Measurements from ENCODE around the gene KCNJ1.

Gene KCNJ1

DNA sequence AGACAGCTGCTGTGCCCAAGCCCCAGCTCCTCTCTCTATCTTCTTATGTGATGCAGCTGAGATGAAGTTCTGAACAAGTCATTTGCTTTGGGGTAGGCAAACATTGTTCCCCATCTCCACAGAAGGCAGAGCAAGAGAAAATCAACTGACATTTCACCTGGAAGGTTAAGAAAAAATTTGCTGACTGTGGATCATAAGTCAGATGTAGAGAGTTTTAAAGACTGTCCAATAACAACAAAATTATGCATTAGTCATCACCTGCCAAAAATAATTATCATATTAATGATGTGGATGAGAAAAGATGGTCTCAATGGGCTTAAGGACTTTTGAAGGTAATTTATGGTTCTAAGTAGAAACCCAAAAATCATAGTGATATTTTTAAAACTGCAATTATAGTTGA, 59.2 kb downstream of the KCNJ1 start:
- Mint-ChIP-seq H3K27ac (no peak overlapping the region), H3K4me1 (ENCODE audit: low read depth in 2 of 2) (peaks cover 23 to 35% of the 10 kb centered on the region in 2 donors), H3K4me3 (no peak overlapping the region), H3K36me3 (ENCODE audit: insufficient read depth) (peaks cover 82% of the 10 kb centered on the region), H3K9me3 (no peaks in the 10 kb centered on the region), H3K27me3 (no peaks in the 10 kb centered on the region)
- no peak for ATAC-seq (replicated peaks)
- no peak for DNase-seq

DNA sequence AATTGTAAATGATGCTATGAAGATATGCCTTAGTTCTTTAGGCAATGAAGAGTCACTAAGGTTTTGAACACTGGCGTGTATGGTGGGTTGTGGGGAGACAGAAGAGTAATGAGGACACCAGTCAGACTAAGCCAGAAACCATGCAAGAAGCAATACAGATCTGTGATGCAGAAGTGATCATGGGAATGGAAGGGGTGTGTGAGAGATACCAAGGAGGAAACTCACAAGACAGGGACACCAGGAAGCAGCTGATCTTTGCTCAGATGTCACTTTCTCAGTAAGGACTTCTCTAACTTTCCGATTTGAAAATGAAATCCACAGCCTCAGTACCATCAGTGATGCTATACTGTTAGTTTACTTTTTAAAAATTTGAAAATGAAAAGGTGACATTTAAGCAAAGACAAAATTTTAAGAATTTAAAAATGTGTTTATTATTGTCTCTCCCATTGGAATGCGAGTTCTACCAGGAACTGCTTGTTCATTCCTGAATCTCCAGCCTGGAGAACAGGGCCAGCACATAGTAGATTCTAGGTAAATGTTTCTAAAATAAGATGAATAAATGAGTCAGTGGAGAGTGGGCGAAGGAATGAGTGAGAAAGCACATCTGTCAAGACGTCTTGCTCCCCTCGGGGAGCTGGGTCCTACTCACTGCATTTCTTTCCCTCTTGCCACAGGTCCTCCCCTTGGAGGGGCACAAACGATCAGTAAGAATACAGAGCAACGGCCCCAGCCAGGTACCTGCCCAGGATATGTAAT, 60.4 kb downstream of the KCNJ1 start:
- peaks cover 28 to 40% of the 10 kb centered on the region in 2 donors for H3K4me1 Mint-ChIP-seq (ENCODE audit: low read depth in 2 of 2)
- H3K9me3 Mint-ChIP-seq: no peaks in the 10 kb centered on the region
- DNase-seq (no peak), ATAC-seq (replicated peaks) (no peak)
- peaks cover 77% of the 10 kb centered on the region for H3K36me3 Mint-ChIP-seq (ENCODE audit: insufficient read depth)
- peak overlapping the region; percentile 15 to 67 for H3K27ac Mint-ChIP-seq
- H3K4me3 Mint-ChIP-seq: no peak overlapping the region
- no peaks in the 10 kb centered on the region for H3K27me3 Mint-ChIP-seq

DNA sequence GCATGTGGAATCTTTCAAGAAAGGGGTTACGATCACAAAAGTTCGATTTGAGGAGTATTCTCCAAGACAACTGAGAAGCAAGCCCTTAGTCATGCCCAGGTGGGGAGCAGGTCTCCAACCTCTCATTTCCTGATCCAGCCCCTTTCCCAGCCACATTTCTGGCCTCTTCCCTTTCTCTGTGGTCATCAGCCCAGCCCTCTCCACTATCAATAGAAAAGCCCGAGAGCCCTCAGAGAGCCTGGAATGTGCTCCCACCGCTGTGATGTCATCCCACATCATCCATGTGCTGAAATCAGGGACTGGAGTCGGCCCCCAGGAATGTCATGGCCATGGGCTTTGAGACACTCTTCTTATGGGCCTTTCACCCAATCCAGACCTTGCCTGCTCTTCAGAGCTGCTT, 62.6 kb downstream of the KCNJ1 start:
- Mint-ChIP-seq H3K27me3 (no peaks in the 10 kb centered on the region), H3K36me3 (ENCODE audit: insufficient read depth) (peaks cover 68% of the 10 kb centered on the region), H3K4me3 (no peak overlapping the region), H3K27ac (peak overlapping the region; percentile 55 to 91), H3K4me1 (ENCODE audit: low read depth in 2 of 2) (peaks cover 30 to 46% of the 10 kb centered on the region in 2 donors), H3K9me3 (no peaks in the 10 kb centered on the region)
- no peak for ATAC-seq (replicated peaks)
- no peak for DNase-seq

DNA sequence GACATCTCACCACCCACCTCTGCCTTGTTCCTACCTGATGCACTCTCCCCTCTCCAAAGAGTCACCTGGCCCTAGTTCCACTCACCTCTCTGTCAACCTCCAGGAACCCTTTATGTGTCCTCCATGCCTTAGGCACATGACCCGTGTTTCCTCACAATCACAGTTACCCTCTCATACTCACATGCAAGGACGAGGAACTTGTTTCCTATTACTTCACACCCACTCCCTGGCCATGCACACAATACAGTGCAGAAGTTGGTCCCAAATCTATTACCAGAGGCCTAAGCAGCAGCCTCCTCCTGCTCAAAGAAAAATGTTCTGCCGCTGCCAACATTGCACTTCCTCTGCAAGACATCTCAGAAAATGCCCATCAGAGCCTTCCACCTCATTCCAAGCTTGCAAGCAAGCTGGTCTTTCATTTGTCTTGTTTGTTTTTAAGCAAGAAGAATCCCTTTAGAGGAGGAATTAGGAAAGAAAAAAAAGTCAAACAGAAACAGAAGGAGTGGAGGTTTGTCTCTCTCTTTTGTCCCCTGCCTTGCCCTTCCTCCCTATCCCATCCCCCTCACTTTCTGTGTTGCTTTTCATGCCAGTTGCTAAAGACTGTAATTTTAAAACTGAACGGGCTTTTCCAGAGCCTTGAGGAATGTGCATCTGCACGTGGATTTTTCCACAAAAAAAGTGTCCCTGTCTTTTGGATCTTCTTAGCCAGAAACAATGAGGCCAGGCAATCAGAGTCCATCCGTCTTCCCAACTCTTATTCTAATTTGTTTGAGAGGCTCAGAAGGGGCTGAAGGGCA, 63.4 kb downstream of the KCNJ1 start:
- DNase-seq (no peak), ATAC-seq (replicated peaks) (no peak)
- peaks cover 34 to 46% of the 10 kb centered on the region in 2 donors for H3K4me1 Mint-ChIP-seq (ENCODE audit: low read depth in 2 of 2)
- no peaks in the 10 kb centered on the region for H3K27me3 Mint-ChIP-seq
- H3K4me3 Mint-ChIP-seq: peak overlapping the region in 1 of 2 donors; percentile 1
- H3K27ac Mint-ChIP-seq: peak overlapping the region; percentile 83 to 91
- peaks cover 66% of the 10 kb centered on the region for H3K36me3 Mint-ChIP-seq (ENCODE audit: insufficient read depth)
- H3K9me3 Mint-ChIP-seq: no peaks in the 10 kb centered on the region

DNA sequence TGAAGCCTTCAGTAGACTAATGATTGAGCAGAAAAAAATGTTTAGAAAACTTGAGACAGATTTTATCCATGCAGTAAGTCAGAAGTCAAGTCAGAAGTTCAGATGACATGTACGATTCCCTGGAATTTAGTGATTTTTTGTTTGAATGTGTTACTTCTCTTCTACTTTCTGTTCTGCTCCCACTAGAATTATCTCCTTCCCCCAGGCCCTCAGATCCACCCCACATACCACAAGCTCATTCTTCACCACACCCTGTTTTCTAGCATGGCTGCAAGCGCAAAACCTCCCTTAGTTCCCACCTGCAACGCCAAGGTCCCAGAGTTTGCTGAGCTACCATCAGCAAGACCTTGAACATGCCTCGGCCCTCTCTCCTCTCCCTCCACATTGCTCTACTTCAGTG, 64.1 kb downstream of the KCNJ1 start:
- Mint-ChIP-seq H3K9me3 (no peaks in the 10 kb centered on the region), H3K27me3 (no peaks in the 10 kb centered on the region), H3K36me3 (ENCODE audit: insufficient read depth) (peaks cover 65% of the 10 kb centered on the region), H3K27ac (peak overlapping the region; percentile 83 to 91), H3K4me3 (peak overlapping the region in 1 of 2 donors; percentile 1), H3K4me1 (ENCODE audit: low read depth in 2 of 2) (peaks cover 38 to 51% of the 10 kb centered on the region in 2 donors)
- DNase-seq (no peak), ATAC-seq (replicated peaks) (no peak)

DNA sequence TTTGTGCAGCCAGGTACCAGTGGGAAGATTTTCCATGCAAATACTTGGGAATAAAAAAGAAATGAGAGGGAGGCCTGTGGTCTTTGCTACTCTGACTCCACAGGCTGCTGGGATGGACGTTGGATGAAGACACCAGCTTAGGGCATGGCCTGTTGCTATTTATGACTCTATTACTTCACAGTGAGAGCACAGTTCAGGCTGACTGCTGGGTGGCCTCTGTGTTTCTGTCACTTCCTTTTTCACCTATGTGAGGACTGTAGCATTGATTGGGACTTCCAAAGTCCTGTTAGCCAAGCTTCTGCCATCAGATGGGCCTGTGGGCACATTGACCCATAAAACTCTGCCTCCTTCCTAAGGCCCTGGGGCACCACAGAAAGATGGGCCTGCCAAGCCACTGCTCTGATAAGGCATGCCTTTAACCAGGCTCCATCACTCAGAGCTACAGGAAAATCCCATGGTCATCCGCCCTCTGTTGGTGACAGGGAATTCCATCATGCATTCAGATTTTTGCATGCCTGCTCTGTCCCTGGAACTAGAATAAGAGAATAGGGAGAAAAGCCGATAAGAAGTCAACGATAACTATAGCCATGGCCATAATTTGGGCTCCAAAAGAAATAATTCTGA, 64.6 kb downstream of the KCNJ1 start:
- Mint-ChIP-seq H3K9me3 (no peaks in the 10 kb centered on the region), H3K27me3 (no peaks in the 10 kb centered on the region), H3K4me1 (ENCODE audit: low read depth in 2 of 2) (peaks cover 43 to 51% of the 10 kb centered on the region in 2 donors), H3K27ac (peak overlapping the region; percentile 83 to 91), H3K36me3 (ENCODE audit: insufficient read depth) (peaks cover 65% of the 10 kb centered on the region), H3K4me3 (no peak overlapping the region)
- DNase-seq (no peak), ATAC-seq (replicated peaks) (no peak)

DNA sequence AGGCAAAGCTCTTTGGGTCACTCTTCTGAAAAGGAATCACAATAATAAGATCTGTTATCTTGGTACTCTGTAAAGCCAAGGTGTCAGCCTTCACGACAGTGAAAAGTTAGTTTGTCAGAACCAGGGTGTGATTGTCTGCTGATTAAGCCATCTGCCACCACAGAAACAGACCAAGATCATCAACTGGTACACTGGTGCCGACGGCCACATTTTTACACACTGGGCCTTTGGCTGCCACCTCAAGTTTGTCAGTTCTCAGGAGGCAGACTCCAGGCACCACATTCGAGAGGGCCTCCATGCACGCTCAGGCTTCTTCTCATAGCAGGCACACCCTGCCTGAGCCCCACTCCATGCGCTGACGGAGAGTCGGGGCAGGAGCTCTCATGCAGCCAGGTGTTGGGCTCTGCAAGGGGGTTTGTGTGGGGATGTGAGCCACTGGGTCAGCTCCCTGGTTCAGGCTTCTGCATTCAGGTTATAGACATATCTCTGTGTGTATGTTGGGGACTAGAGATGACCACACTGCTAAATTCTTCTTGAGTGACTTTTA, 66.2 kb downstream of the KCNJ1 start:
- Mint-ChIP-seq H3K27me3 (no peaks in the 10 kb centered on the region), H3K27ac (peak overlapping the region; percentile 52 to 71), H3K36me3 (ENCODE audit: insufficient read depth) (peaks cover 61% of the 10 kb centered on the region), H3K4me1 (ENCODE audit: low read depth in 2 of 2) (peaks cover 40 to 41% of the 10 kb centered on the region in 2 donors), H3K4me3 (no peak overlapping the region), H3K9me3 (no peaks in the 10 kb centered on the region)
- ATAC-seq (replicated peaks) (peak; percentile 12), DNase-seq (no peak)

DNA sequence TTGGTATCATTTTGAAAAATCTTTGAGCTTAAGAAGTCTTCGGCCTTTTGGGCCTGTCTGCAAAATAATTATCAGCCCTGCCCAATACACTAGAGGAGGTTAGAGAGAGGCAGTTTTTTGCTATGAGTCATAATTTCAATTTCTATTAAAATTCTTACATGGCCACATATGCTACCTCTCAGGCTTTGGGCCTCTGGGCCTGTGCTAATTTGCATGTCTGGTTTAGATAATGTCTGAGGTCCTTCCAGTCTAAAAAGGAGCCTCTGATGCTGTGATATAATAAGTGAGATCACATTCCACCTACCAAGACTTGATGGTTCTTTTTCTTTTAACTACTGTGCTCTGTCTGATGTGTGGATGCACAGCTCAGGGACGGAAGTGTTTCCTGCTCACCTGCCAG, 70.8 kb downstream of the KCNJ1 start:
- H3K4me1 Mint-ChIP-seq (ENCODE audit: low read depth in 2 of 2): peaks cover 24 to 27% of the 10 kb centered on the region in 2 donors
- peaks cover 70% of the 10 kb centered on the region for H3K36me3 Mint-ChIP-seq (ENCODE audit: insufficient read depth)
- peak overlapping the region; percentile 70 to 74 for H3K27ac Mint-ChIP-seq
- H3K9me3 Mint-ChIP-seq: no peaks in the 10 kb centered on the region
- DNase-seq: no peak
- no peak overlapping the region for H3K4me3 Mint-ChIP-seq
- H3K27me3 Mint-ChIP-seq: no peaks in the 10 kb centered on the region
- ATAC-seq (replicated peaks): no peak

DNA sequence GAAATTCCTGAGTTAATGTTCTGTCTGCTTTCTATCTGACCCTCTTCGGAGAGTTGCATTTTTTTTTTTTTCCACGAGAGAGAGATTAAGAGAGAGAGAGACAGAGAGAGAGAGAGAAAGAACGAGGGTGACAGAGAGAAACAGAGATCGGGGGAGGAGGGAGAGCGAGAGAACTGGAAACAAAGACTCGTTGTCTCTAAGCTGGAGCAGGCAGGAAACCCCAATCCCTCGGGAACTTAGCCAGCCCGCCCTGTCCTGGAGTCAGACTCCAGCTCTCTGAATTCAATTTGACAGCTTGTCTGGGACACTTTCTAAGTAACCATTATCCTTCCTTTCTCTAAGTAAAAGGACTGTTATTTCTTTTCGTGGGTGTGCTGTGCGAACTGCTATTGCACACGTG, 76.9 kb downstream of the KCNJ1 start:
- no peak for ATAC-seq (replicated peaks)
- Mint-ChIP-seq H3K27me3 (no peaks in the 10 kb centered on the region), H3K4me3 (no peak overlapping the region), H3K4me1 (ENCODE audit: low read depth in 2 of 2) (peaks cover 23 to 26% of the 10 kb centered on the region in 2 donors), H3K36me3 (ENCODE audit: insufficient read depth) (peaks cover 55% of the 10 kb centered on the region), H3K27ac (peak overlapping the region in 1 of 2 donors; percentile 64), H3K9me3 (no peaks in the 10 kb centered on the region)
- no peak for DNase-seq

DNA sequence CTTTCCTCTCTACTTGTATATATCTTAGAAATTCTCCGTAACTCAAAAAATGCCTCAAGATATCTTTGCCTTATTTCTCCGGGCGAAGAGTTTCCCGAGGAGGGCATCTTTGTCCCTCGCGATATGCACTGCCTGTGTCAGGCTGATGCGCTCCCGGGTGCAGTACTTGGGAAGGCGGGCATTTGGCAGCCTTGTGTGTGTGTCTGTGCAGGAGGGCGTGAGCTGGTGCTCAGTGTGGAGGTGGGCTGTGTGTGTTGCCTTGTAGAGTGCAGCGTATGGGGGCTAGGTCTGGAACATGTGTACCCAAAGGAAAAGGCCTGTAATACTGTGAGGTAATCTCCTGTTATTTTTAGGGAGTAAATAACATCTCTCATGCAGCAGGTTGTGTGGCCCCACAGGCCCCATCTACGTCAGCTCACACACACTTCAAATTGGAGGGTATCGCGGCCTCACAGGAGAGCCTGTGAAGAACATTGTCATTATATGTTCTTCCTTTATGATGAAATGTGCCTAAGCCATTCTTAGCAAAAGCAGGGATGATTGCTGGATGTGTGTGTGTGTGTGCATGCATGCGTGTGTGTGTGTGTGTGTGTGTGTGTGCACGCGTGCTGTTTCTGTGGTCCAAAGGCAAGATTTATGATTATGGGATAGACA, 77.5 kb downstream of the KCNJ1 start:
- Mint-ChIP-seq H3K9me3 (no peaks in the 10 kb centered on the region), H3K27me3 (no peaks in the 10 kb centered on the region), H3K4me3 (no peak overlapping the region), H3K4me1 (ENCODE audit: low read depth in 2 of 2) (peaks cover 26 to 28% of the 10 kb centered on the region in 2 donors), H3K27ac (peak overlapping the region in 1 of 2 donors; percentile 64), H3K36me3 (ENCODE audit: insufficient read depth) (peaks cover 55% of the 10 kb centered on the region)
- ATAC-seq (replicated peaks): no peak
- no peak for DNase-seq
